ENCODE measurements around the gene MRPL1.

Gene MRPL1
- total RNA-seq = 14.1 to 69.4 (median 24.0) reads per million in 9 experiments

GRCh38 chr4:77862478-77863216 is at the start of gene MRPL1:
TSS of gene MRPL1 (plus strand) at chr4:77862830. CDS start at chr4:77862849, 19 bp downstream.
- H3K9me3 Mint-ChIP-seq = no peaks in the 10 kb centered on the region
- H3K4me1 Mint-ChIP-seq (ENCODE audit: low read depth in 2 of 2) = peaks cover 29 to 53% of the 10 kb centered on the region in 2 donors
- H3K27me3 Mint-ChIP-seq = no peaks in the 10 kb centered on the region
- peaks cover 39% of the 10 kb centered on the region for H3K36me3 Mint-ChIP-seq (ENCODE audit: insufficient read depth)
- H3K4me3 Mint-ChIP-seq = peak within 1 kb of the TSS; percentile 96 to 97
- ATAC-seq (replicated peaks) = peak; percentile 72
- peak within 1 kb of the TSS; percentile 100 for H3K27ac Mint-ChIP-seq
- DNase-seq = peak; percentile 85 to 87 (median 85)

DNA sequence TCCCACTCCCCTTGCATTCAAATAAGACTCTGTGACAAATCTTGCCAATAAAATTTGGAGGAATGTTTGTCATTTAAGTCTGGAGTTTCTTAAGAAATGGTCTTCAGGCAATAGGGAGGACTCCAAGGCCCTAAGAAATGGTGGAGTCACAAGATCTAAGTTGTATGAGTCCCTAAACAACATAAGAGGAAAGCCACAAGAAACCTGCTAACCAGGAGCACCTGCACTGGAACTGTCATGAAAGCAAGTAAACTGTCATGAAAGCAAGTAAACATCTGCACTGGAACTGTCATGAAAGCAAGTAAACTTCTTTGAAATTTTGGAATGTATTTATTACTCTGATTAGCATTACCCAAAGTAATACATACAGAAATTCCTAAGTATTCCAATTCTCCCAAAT is 47.0 kb upstream of the MRPL1 start:
- no peak for DNase-seq
- Mint-ChIP-seq H3K4me3 (peak overlapping the region; percentile 65 to 73), H3K9me3 (no peaks in the 10 kb centered on the region)

GRCh38 chr4:77816546-77816945 is 46.1 kb upstream of the MRPL1 start:
- H3K4me1 Mint-ChIP-seq (ENCODE audit: low read depth in 2 of 2) = peaks cover 46 to 60% of the 10 kb centered on the region in 2 donors
- DNase-seq = no peak
- peak overlapping the region; percentile 54 to 99 for H3K4me3 Mint-ChIP-seq
- peak overlapping the region; percentile 24 to 99 for H3K27ac Mint-ChIP-seq
- H3K9me3 Mint-ChIP-seq = no peaks in the 10 kb centered on the region
- H3K36me3 Mint-ChIP-seq (ENCODE audit: insufficient read depth) = peaks cover 64% of the 10 kb centered on the region
- no peaks in the 10 kb centered on the region for H3K27me3 Mint-ChIP-seq
- ATAC-seq (replicated peaks) = no peak

More for the DNA sequence above, 47.0 kb upstream of the MRPL1 start:
- Mint-ChIP-seq H3K36me3 (ENCODE audit: insufficient read depth) (peaks cover 64% of the 10 kb centered on the region), H3K4me1 (ENCODE audit: low read depth in 2 of 2) (peaks cover 44 to 60% of the 10 kb centered on the region in 2 donors), H3K27me3 (no peaks in the 10 kb centered on the region), H3K27ac (peak overlapping the region; percentile 27 to 67)
- no peak for ATAC-seq (replicated peaks)

GRCh38 chr4:77817304-77818072 is 45.1 kb upstream of the MRPL1 start:
- no peak for ATAC-seq (replicated peaks)
- H3K27ac Mint-ChIP-seq = peak overlapping the region; percentile 97 to 99
- no peak for DNase-seq
- no peaks in the 10 kb centered on the region for H3K9me3 Mint-ChIP-seq
- H3K36me3 Mint-ChIP-seq (ENCODE audit: insufficient read depth) = peaks cover 56% of the 10 kb centered on the region
- H3K4me1 Mint-ChIP-seq (ENCODE audit: low read depth in 2 of 2) = peaks cover 49 to 64% of the 10 kb centered on the region in 2 donors
- H3K27me3 Mint-ChIP-seq = no peaks in the 10 kb centered on the region
- peak overlapping the region; percentile 91 to 99 for H3K4me3 Mint-ChIP-seq

- no peaks in the 10 kb centered on the region for H3K27me3 Mint-ChIP-seq
- ATAC-seq (replicated peaks) (no peak), DNase-seq (peak; percentile 27 to 41 (median 35))
- H3K27ac Mint-ChIP-seq = peak overlapping the region; percentile 97 to 99
- H3K4me3 Mint-ChIP-seq = peak overlapping the region; percentile 91 to 99
- no peaks in the 10 kb centered on the region for H3K9me3 Mint-ChIP-seq
- H3K4me1 Mint-ChIP-seq (ENCODE audit: low read depth in 2 of 2) = peaks cover 51 to 57% of the 10 kb centered on the region in 2 donors
- peaks cover 51% of the 10 kb centered on the region for H3K36me3 Mint-ChIP-seq (ENCODE audit: insufficient read depth)
Measured at GRCh38 chr4:77818073-77818601, 44.5 kb upstream of the MRPL1 start.

- Mint-ChIP-seq H3K4me3 (peak within 1 kb of the TSS; percentile 91 to 99), H3K27me3 (no peaks in the 10 kb centered on the region), H3K36me3 (ENCODE audit: insufficient read depth) (peaks cover 47% of the 10 kb centered on the region), H3K27ac (peak within 1 kb of the TSS; percentile 97 to 99), H3K4me1 (ENCODE audit: low read depth in 2 of 2) (peaks cover 45 to 50% of the 10 kb centered on the region in 2 donors), H3K9me3 (no peaks in the 10 kb centered on the region)
- ATAC-seq (replicated peaks) (peak; percentile 10), DNase-seq (peak; percentile 33 to 41 (median 40))
Measured at GRCh38 chr4:77818602-77819403, 43.8 kb upstream of the MRPL1 start, which contains the start of gene CNOT6L. TSS of gene CNOT6L (minus strand) at chr4:77819368. CDS start at chr4:77819308, 60 bp downstream.

GRCh38 chr4:77819404-77819842 is 43.2 kb upstream of the MRPL1 start:
- Mint-ChIP-seq H3K9me3 (no peaks in the 10 kb centered on the region), H3K27ac (peak overlapping the region; percentile 97 to 99), H3K27me3 (no peaks in the 10 kb centered on the region), H3K4me3 (peak overlapping the region; percentile 91 to 99), H3K4me1 (ENCODE audit: low read depth in 2 of 2) (peaks cover 42 to 47% of the 10 kb centered on the region in 2 donors), H3K36me3 (ENCODE audit: insufficient read depth) (peaks cover 47% of the 10 kb centered on the region)
- DNase-seq (peak; percentile 88 to 90 (median 90)), ATAC-seq (replicated peaks) (peak; percentile 48)

DNA sequence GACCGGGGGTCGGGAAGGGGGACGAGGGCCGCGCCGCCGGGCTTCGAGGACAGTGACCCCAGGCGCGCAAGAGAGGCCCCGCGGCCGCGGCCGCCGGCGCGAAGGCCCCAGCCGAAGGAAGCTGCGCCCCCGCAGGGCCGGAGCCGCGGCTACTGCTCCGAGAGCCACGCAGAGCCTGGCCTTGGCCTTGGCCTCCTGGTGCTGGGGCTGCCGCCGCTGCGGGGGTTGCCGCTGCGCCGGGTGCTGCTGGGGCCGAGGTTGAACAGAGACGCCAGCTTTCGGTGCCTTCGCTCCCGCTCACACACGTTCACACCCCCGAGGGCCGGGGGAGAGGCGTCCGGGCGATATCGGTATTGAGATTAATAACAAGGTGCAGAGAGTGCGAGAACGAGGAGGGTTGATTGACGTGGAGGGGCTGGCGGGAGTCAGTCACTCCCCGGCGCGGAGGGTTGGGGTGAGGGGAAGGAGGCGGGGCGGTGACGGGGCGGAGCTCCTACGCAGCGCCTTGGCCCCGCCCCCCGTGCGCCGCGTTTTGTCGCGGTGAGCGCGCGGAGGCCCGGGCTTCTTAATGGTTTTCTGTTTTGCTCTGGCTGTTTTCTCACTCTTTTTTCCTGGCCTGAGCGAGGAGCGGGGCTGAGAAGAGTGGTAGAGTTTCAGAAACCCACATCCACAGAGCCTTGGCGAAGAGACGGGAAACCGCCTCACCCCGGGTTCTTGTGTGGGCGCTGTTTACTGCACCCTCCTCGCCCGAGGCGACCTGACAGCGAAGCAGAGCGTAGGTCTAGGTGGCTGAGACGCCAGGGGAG is 42.6 kb upstream of the MRPL1 start:
- H3K4me3 Mint-ChIP-seq = peak overlapping the region; percentile 91 to 99
- DNase-seq (peak; percentile 95 to 97 (median 96)), ATAC-seq (replicated peaks) (peak; percentile 71)
- no peaks in the 10 kb centered on the region for H3K27me3 Mint-ChIP-seq
- peaks cover 44% of the 10 kb centered on the region for H3K36me3 Mint-ChIP-seq (ENCODE audit: insufficient read depth)
- no peaks in the 10 kb centered on the region for H3K9me3 Mint-ChIP-seq
- H3K27ac Mint-ChIP-seq = peak overlapping the region; percentile 97 to 99
- peaks cover 42 to 50% of the 10 kb centered on the region in 2 donors for H3K4me1 Mint-ChIP-seq (ENCODE audit: low read depth in 2 of 2)

DNA sequence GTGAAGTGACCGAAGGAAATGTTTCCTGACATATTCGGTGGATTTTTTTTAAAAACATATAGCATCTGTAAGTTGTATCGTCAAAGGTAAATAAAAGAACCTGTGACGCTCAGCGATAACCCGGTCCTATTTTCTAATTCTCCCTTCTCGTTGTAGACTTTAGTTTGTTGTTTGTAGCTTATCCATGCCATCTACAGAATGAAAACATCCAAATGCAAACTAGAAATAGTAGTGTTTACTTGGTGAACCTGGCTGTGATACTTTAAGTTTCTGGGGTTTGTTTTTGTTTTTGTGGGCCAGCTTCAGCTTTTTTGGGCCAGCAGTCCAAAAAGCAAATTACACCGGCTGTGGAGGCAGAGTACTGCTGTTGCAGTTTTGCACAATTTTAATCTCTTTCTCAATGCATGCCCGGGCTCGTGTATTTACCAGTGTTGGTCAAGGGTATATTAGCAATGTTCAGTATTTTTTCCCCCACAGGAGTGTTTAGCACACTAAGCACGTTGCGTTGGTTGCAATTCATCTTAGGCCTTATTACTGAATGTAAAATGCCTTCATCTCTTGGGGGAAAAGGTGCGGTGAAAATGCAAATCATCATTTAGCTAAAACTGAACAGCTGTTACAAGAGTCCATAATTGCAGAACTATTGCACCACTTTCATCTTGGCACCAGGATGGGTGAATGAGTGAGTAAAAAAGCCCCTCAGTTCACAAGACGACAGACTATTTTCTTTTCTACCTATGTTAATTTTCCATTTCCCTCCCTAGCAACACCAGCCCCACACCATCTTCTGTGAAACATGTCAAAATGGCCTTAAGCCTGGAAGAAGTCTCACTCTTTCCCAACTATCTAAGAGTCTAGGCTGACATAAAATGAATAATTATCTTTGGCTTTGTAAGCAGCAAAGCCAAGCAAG is 41.7 kb upstream of the MRPL1 start:
- H3K36me3 Mint-ChIP-seq (ENCODE audit: insufficient read depth) = peaks cover 44% of the 10 kb centered on the region
- H3K27me3 Mint-ChIP-seq = no peaks in the 10 kb centered on the region
- no peaks in the 10 kb centered on the region for H3K9me3 Mint-ChIP-seq
- peak in 1 of 3 experiments; percentile 11 for DNase-seq
- peak overlapping the region; percentile 91 to 99 for H3K4me3 Mint-ChIP-seq
- peaks cover 38 to 43% of the 10 kb centered on the region in 2 donors for H3K4me1 Mint-ChIP-seq (ENCODE audit: low read depth in 2 of 2)
- no peak for ATAC-seq (replicated peaks)
- H3K27ac Mint-ChIP-seq = peak overlapping the region; percentile 97 to 99

- peak overlapping the region; percentile 91 to 99 for H3K4me3 Mint-ChIP-seq
- peak overlapping the region; percentile 97 to 99 for H3K27ac Mint-ChIP-seq
- H3K4me1 Mint-ChIP-seq (ENCODE audit: low read depth in 2 of 2) = peaks cover 40 to 41% of the 10 kb centered on the region in 2 donors
- ATAC-seq (replicated peaks) (peak; percentile 16), DNase-seq (peak; percentile 34 to 47 (median 36))
- H3K9me3 Mint-ChIP-seq = no peaks in the 10 kb centered on the region
- H3K36me3 Mint-ChIP-seq (ENCODE audit: insufficient read depth) = peaks cover 41% of the 10 kb centered on the region
- no peaks in the 10 kb centered on the region for H3K27me3 Mint-ChIP-seq
Measured at GRCh38 chr4:77821775-77822174, 40.9 kb upstream of the MRPL1 start.

DNA sequence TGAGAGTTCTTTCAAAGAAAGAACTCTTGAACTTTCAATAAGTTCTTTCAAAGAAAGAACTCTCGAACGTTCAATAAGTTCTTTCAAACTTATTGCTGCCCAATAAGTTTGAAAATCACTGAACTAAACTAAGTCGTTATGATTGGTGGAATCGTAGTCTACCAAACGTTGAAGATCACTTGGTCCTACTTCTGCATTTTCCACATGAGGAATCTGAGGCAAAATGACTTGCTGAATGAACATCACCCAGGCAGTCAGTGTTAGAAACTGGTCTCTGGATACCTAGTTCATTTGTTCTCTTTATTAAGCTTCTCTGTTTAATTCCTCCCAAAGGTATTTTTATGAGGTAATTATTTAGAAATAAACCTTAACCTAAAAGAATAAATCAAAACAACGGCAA is 36.4 kb upstream of the MRPL1 start:
- Mint-ChIP-seq H3K36me3 (ENCODE audit: insufficient read depth) (peaks cover 4% of the 10 kb centered on the region), H3K9me3 (no peaks in the 10 kb centered on the region), H3K27ac (no peak overlapping the region), H3K4me3 (no peak overlapping the region), H3K27me3 (no peaks in the 10 kb centered on the region), H3K4me1 (ENCODE audit: low read depth in 2 of 2) (peaks cover 37 to 40% of the 10 kb centered on the region in 2 donors)
- DNase-seq = no peak
- ATAC-seq (replicated peaks) = no peak

Measured in effector memory CD8-positive, alpha-beta T cell (primary cell).